ENCODE measurements around the gene TRAPPC2L. TPM values are rescaled to one million over a fixed set of nuclear protein-coding genes. Genes with fewer than 3 reads are reported as not detected.

Gene TRAPPC2L
- total RNA-seq, 1 donor from 2014 or later = 39.9 TPM

DNA sequence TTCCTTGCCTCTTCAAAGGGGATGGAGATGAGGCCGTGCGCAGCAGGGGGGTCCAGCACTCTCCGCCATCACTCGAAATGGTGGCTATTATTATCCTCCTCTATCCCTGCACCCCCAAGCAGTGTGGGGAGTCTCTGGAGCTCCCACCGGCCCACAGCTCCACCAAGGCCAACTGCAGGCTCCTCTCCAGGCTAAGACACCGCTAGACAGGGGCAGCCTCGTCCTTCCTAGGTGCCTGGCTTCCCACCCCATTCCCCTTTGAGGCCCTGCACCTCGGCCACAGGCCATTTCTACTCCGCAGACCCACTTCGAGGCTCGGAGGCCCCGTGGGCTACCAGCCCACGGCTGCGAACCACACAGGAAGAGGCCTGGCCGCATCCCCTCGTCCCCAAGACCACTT lies 49.1 kb downstream of the TRAPPC2L start:
- DNase-seq (ENCODE audit: low spot score) = no peak

DNA sequence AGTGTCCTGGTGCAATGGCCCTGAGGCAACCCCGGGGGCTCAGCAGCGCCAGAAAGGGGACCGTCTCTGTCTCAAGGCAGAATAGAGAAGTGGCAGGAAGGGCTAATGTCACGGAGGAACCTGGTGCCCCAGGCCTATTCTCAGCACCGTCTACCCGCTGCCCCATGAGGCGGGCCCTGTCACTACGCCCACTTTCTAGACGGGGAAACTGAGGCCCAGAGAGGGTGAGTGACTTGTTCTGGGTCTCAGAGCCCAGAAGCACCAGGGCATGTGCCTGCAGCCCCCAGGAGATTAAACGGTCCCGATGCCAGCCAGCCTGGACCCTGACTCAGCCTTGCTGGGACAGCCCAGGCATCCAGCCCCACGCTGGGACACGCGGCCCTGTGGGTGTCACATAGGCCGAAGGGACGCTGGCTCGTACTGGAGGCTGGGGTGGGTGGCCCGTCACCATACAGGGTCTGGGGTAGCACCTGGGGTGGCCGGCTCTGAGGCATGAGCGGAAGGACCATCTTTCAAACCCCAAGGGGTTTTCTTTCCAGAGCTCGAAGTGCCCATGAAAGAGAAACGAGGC lies 49.7 kb downstream of the TRAPPC2L start:
- no peak for DNase-seq (ENCODE audit: low spot score)

GRCh38 chr16:88907768-88908167 lies 50.8 kb downstream of the TRAPPC2L start:
- no peak for DNase-seq (ENCODE audit: low spot score)

DNA sequence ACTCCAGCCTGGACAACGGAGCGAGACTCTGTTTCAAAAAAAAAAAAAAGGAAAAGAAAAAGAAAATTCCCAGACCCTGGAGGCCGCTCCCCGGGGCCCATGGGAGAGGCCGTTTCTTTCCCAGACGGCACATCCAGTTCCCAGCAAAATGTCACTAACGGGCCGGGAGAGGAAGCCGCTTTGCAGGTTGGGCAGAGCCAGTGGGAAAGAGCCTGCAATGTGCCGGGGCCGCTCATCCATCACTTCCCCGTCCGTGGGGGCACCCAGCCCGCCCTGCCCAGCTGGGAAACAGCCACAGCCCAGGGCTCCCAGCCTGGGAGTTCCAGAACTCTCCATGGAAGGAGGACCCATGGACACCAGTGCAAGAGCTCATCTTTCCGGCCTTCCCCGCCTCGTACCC lies 51.4 kb downstream of the TRAPPC2L start:
- DNase-seq (ENCODE audit: low spot score) = no peak

DNA sequence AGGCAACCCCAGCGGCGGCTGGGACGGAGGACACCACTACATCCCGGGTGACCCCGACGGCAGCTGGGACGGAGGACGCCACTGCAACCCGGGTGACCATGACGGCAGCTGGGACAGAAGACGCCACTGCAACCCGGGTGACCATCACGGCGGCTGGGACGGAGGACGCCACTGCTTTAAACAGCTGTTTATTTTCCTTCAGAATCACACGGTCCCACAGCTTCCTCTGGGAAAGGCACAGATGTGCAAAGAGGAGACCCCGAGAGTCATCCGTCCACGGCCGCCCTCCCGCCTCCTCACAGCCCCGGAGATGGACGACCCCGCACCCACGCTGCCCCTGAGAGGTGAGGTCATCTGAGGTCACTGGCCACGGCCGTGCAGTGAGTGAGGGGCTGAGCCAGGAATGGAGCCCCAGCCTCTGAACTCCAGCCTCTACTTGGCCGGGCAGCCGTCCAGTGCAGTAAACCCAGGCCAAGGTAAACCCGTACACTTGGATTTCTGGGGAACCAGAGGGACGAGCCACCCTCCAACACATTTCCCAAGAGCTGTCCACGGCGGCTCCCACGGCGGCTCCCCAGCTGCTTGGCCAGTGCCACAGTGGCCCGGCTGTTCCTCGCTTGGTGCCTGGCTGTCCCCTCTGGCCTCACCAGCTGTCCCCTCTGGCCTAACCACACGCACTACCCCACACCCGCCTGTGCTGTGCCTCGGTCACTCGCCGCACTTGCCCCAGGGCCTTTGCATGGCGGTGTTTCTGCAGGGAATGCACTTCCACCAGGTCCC lies 52.7 kb downstream of the TRAPPC2L start:
- no peak for DNase-seq (ENCODE audit: low spot score)

- DNase-seq (ENCODE audit: low spot score) = no peak
Observed at GRCh38 chr16:88910284-88911135, 53.6 kb downstream of the TRAPPC2L start.

DNA sequence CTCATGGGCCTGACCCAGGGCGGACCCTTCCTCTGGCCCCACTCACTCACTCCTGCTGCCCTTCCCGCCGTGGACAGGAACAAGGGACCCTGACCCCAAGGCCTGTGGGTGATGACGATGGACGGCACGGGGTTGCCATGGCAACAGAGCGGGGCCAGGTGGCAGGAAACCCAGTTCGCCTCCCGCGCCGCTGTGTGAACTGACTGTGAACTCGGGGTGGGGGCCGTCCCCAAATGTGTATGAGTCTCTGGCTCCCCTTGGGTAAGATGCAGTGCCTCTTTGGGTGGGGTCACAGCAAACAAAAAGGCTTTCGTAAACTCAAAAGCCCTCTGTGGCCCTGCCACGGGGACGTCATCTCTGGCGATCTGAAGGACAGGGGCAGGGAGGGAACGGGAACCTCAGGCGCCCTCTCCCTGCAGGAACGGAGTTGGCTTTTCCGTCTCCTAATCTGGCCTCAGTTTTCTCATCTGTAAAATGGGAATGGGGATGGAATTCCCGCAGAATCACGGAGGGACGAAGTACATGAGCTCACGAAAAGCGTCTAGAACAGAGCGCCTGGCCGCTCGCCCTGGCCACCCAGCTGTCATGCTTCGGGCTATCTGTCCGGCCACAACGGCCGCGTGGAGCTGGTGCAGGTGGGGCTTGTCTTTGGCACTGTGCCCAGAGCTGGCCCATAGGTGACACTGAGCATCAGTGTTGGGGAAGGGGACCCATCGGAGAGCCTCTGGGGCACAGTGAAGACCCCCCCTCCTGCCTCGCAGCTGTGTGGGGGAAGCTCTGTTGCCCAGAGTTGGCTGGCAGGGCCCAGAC lies 54.4 kb downstream of the TRAPPC2L start:
- no peak for DNase-seq (ENCODE audit: low spot score)

DNA sequence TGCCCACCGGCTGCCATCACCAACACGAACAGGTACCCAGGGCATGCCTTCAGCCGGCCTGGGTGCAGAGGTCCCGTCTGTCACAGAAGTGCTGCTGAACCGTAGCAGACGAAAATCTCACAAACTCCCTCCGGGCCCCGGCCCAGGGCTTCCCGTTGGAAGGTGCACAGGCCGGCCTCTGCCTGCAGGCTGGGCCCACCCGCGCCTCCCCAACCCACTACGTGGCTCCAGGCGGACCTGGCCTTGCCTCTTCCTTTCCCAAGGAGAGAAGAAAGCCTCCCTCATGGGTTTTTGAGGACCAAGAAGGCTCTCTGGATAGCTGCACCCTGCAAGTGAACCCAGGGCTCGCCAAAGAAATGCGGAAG lies 55.0 kb downstream of the TRAPPC2L start:
- no peak for DNase-seq (ENCODE audit: low spot score)

Other genes with a start within 250 kb of the TRAPPC2L start
- gene IL17C, start 218.6 kb upstream of the TRAPPC2L start, total RNA-seq = not detected
- 183 TPM for gene CYBA, start 206.1 kb upstream of the TRAPPC2L start, total RNA-seq
- gene MVD, start 194.0 kb upstream of the TRAPPC2L start, total RNA-seq = 22.9 TPM
- 1.2 TPM for gene SNAI3, start 170.6 kb upstream of the TRAPPC2L start, total RNA-seq
- gene RNF166, start 150.7 kb upstream of the TRAPPC2L start, total RNA-seq = 22.5 TPM
- 20.3 TPM for gene CTU2, start 150.6 kb upstream of the TRAPPC2L start, total RNA-seq
- gene PIEZO1, start 71.9 kb upstream of the TRAPPC2L start, total RNA-seq = 318 TPM
- gene CDT1, start 53.3 kb upstream of the TRAPPC2L start, total RNA-seq = 0.22 TPM
- 96.7 TPM for gene APRT, start 45.2 kb upstream of the TRAPPC2L start, total RNA-seq
- gene GALNS, start 180 bp upstream of the TRAPPC2L start, total RNA-seq = 28.6 TPM
- gene PABPN1L, start 9.5 kb downstream of the TRAPPC2L start, total RNA-seq = not detected
- 8.5 TPM for gene CBFA2T3, start 120.1 kb downstream of the TRAPPC2L start, total RNA-seq
- gene ACSF3, start 236.7 kb downstream of the TRAPPC2L start, total RNA-seq = 24.1 TPM

Measured in mesenteric fat pad (tissue), 1 donor.